ENCODE results near the gene THYN1.

DNA sequence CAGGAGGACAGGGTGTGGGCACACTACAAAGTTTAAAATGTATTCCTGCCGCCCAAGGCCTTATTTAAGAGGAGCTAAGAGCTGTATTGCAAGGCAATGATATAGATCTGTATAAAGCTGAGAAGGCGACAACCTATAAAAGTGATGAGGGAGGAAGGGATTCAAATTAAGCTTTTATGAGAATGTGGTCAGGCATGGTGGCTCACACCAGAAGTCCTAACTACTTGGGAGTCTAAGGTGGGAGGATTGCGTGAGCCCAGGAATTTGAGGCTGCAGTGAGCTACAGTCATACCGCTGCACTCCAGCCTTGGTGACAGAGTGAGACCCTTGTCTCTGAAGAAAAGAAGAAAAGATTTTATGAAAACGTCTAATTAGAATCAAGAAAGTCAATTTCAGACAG, 13.3 kb upstream of the THYN1 start:
- TF ChIP-seq RARB (CRISPR knock-in tag; IDR thresholded peaks at IDR 0.05) (no peak), ARNTL (CRISPR knock-in tag; IDR thresholded peaks at IDR 0.05; ENCODE audit: borderline replicate concordance, low read depth) (no peak), PPARA (CRISPR knock-in tag; IDR thresholded peaks at IDR 0.05; ENCODE audit: borderline replicate concordance) (no peak)
- TF ChIP-seq, protein P1, sequence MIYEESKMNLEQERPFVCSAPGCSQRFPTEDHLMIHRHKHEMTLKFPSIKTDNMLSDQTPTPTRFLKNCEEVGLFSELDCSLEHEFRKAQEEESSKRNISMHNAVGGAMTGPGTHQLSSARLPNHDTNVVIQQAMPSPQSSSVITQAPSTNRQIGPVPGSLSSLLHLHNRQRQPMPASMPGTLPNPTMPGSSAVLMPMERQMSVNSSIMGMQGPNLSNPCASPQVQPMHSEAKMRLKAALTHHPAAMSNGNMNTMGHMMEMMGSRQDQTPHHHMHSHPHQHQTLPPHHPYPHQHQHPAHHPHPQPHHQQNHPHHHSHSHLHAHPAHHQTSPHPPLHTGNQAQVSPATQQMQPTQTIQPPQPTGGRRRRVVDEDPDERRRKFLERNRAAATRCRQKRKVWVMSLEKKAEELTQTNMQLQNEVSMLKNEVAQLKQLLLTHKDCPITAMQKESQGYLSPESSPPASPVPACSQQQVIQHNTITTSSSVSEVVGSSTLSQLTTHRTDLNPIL (CRISPR knock-in tag; IDR thresholded peaks at IDR 0.05; ENCODE audit: low read depth) = no peak

Measured in SK-N-SH treated with all-trans-retinoic acid at 6 μM for 48 hours (cell line).